Mesenchymal stem cell (in vitro differentiated cells and primary cell): ENCODE results near the gene NMB.
A peak's percentile ranks its signal among the peaks of the same experiment; 100 is the strongest.

ENCODE experiments used
- DNase-seq: peaks from one replicate; pipeline ENCODE4 v3.0.0-alpha.2; 2013
- H2AFZ ChIP-seq: one replicate; pipeline ENCODE4 v1.6.1; 2013; ENCODE audit warnings: low read depth, mild to moderate bottlenecking, control low read depth, inconsistent platforms, low read length, moderate library complexity
- H2AK5ac ChIP-seq: 2 replicates; pipeline ENCODE4 v1.6.1; 2013; ENCODE audit warnings: low read length, moderate library complexity, mild to moderate bottlenecking, inconsistent platforms; ENCODE audit not compliant: severe bottlenecking
- H2BK120ac ChIP-seq: one replicate; pipeline ENCODE4 v1.6.1; 2013; ENCODE audit warnings: low read depth, mild to moderate bottlenecking, inconsistent platforms, low read length, moderate library complexity
- H2BK12ac ChIP-seq, 2 experiments: one replicate each; pipeline ENCODE4 v1.6.1; 2013; ENCODE audit warnings: inconsistent platforms in 2 of 2, low read length in 2 of 2, mild to moderate bottlenecking in 2 of 2, moderate library complexity in 2 of 2, control low read depth in 1 of 2
- H2BK15ac ChIP-seq: one replicate; pipeline ENCODE4 v1.6.1; 2013; ENCODE audit warnings: mild to moderate bottlenecking, low read depth, inconsistent platforms; ENCODE audit not compliant: poor library complexity, severe bottlenecking
- H2BK5ac ChIP-seq: 2 replicates; pipeline ENCODE4 v1.6.1; 2013; ENCODE audit warnings: low read depth, mild to moderate bottlenecking, low read length, control low read depth, inconsistent platforms; ENCODE audit not compliant: poor library complexity, severe bottlenecking
- H3K14ac ChIP-seq, 2 experiments: one replicate each; pipeline ENCODE4 v1.6.1; 2013; ENCODE audit warnings: inconsistent platforms in 2 of 2, low read length in 2 of 2, control low read depth in 1 of 2, mild to moderate bottlenecking in 1 of 2, moderate library complexity in 1 of 2
- H3K18ac ChIP-seq, 2 experiments: one replicate each; pipeline ENCODE4 v1.6.1; 2013; ENCODE audit warnings: inconsistent platforms in 2 of 2, low read length in 2 of 2, control low read depth in 1 of 2, low read depth in 1 of 2, mild to moderate bottlenecking in 1 of 2
- H3K23ac ChIP-seq, 2 experiments: one replicate each; pipeline ENCODE4 v1.6.1; 2013; ENCODE audit warnings: inconsistent platforms in 2 of 2, low read length in 2 of 2, mild to moderate bottlenecking in 2 of 2, moderate library complexity in 2 of 2, control low read depth in 1 of 2
- H3K27ac ChIP-seq: 2 replicates; pipeline ENCODE4 v1.5.1; 2013; ENCODE audit warnings: mild to moderate bottlenecking, moderate library complexity, low read length, control low read depth, inconsistent platforms; ENCODE audit not compliant: poor library complexity, severe bottlenecking
- H3K27me3 ChIP-seq, 2 experiments: 2 replicates each; pipeline versions ENCODE4 v1.6.1 to v1.7.0; 2013; ENCODE audit warnings: low read length in 2 of 2, mild to moderate bottlenecking in 2 of 2, moderate library complexity in 2 of 2, control low read depth in 1 of 2, inconsistent platforms in 1 of 2; ENCODE audit not compliant: control insufficient read depth in 1 of 2, insufficient read depth in 1 of 2
- H3K36me3 ChIP-seq, 2 experiments: 2 replicates each; pipeline versions ENCODE4 v1.6.1 to v1.7.0; 2013; ENCODE audit warnings: low read length in 2 of 2, control low read depth in 1 of 2, inconsistent platforms in 1 of 2, low read depth in 1 of 2, mild to moderate bottlenecking in 1 of 2; ENCODE audit not compliant: insufficient read depth in 2 of 2, control insufficient read depth in 1 of 2
- H3K4ac ChIP-seq, 2 experiments: one replicate each; pipeline ENCODE4 v1.6.1; 2013; ENCODE audit warnings: inconsistent platforms in 2 of 2, low read length in 2 of 2, mild to moderate bottlenecking in 2 of 2, moderate library complexity in 2 of 2, control low read depth in 1 of 2, low read depth in 1 of 2
- H3K4me1 ChIP-seq: 2 replicates; pipeline ENCODE4 v1.6.1; 2013; ENCODE audit warnings: low read depth, low read length, control low read depth; ENCODE audit not compliant: control insufficient read depth, insufficient read depth
- H3K4me2 ChIP-seq: 2 replicates; pipeline ENCODE4 v1.6.1; 2013; ENCODE audit warnings: low read length, mild to moderate bottlenecking, inconsistent platforms; ENCODE audit not compliant: poor library complexity, severe bottlenecking
- H3K4me3 ChIP-seq, 2 experiments: 2 replicates each; pipeline versions ENCODE4 v1.5.1 to v1.7.0; 2013; ENCODE audit warnings: low read length in 2 of 2, mild to moderate bottlenecking in 2 of 2, control low read depth in 1 of 2, low read depth in 1 of 2; ENCODE audit not compliant: insufficient read depth in 1 of 2
- H3K79me1 ChIP-seq: replicated peaks from 2 replicates; pipeline ENCODE4 v1.6.1; 2013; ENCODE audit warnings: mild to moderate bottlenecking, control low read depth, low read length, inconsistent platforms; ENCODE audit not compliant: poor library complexity, severe bottlenecking
- H3K9ac ChIP-seq: 2 replicates; pipeline ENCODE4 v1.7.0; 2013; ENCODE audit warnings: mild to moderate bottlenecking, low read length, moderate library complexity
- H3K9me3 ChIP-seq: 2 replicates; pipeline ENCODE4 v1.7.0; 2013; ENCODE audit warnings: mild to moderate bottlenecking, low read length; ENCODE audit not compliant: control insufficient read depth
- H4K8ac ChIP-seq: one replicate; pipeline ENCODE4 v1.6.1; 2013; ENCODE audit warnings: inconsistent platforms, mild to moderate bottlenecking, low read length, moderate library complexity
- H4K91ac ChIP-seq: one replicate; pipeline ENCODE4 v1.6.1; 2013; ENCODE audit warnings: mild to moderate bottlenecking, low read length, inconsistent platforms
- WGBS: methylation state at CpG from one replicate; pipeline ENCODE4 v1.1.7; 2013; ENCODE audit warnings: mixed read lengths; 5-methylcytosine and 5-hydroxymethylcytosine counted together

Gene NMB

GRCh38 chr15:84621358-84621979 lies 36.5 kb downstream of the NMB start:
- H2BK5ac ChIP-seq, result no peak overlapping the region
- H3K14ac ChIP-seq, result no peak overlapping the region
- peaks cover 28 to 44% of the 10 kb centered on the region in 2 experiments for H3K36me3 ChIP-seq
- H3K4me3 ChIP-seq, result peak overlapping the region in 1 of 2 experiments; percentile 19
- H3K18ac ChIP-seq, result no peak overlapping the region
- no peak for DNase-seq
- H3K9ac ChIP-seq, result no peak overlapping the region
- H2AFZ ChIP-seq, result no peak overlapping the region
- H2BK120ac ChIP-seq, result no peak overlapping the region
- H3K27ac ChIP-seq, result no peak overlapping the region
- H3K27me3 ChIP-seq, result no peaks in the 10 kb centered on the region
- H3K4ac ChIP-seq, result no peak overlapping the region
- no peak overlapping the region for H4K8ac ChIP-seq
- WGBS, result 94% methylated on average over 16 of the region's 17 CpGs
- H2AK5ac ChIP-seq, result no peak overlapping the region
- H4K91ac ChIP-seq, result no peak overlapping the region
- no peak overlapping the region for H3K4me2 ChIP-seq
- H3K9me3 ChIP-seq, result peaks cover 37% of the 10 kb centered on the region
- H2BK12ac ChIP-seq, result no peak overlapping the region
- H3K79me1 ChIP-seq, result peaks cover 47% of the 10 kb centered on the region
- H3K4me1 ChIP-seq, result no peaks in the 10 kb centered on the region
- H2BK15ac ChIP-seq, result no peak overlapping the region
- no peak overlapping the region for H3K23ac ChIP-seq

- Histone ChIP-seq H2BK5ac (no peak overlapping the region), H3K23ac (no peak overlapping the region), H2BK120ac (no peak overlapping the region), H2AK5ac (no peak overlapping the region), H2BK12ac (no peak overlapping the region), H2BK15ac (no peak overlapping the region), H3K79me1 (peaks cover 48% of the 10 kb centered on the region), H3K4me1 (no peaks in the 10 kb centered on the region), H3K9me3 (peaks cover 37% of the 10 kb centered on the region), H3K27ac (no peak overlapping the region), H3K9ac (no peak overlapping the region), H4K91ac (no peak overlapping the region), H3K36me3 (peaks cover 28 to 44% of the 10 kb centered on the region in 2 experiments), H3K4me2 (no peak overlapping the region), H3K18ac (no peak overlapping the region), H3K27me3 (no peaks in the 10 kb centered on the region), H3K14ac (no peak overlapping the region), H4K8ac (no peak overlapping the region), H3K4me3 (peak overlapping the region in 1 of 2 experiments; percentile 19), H2AFZ (no peak overlapping the region), H3K4ac (no peak overlapping the region)
- WGBS, result 97% methylated on average over 5 of the region's 8 CpGs
- DNase-seq, result no peak
Measured at GRCh38 chr15:84620626-84621025, 37.4 kb downstream of the NMB start.

GRCh38 chr15:84616235-84616634 lies 41.8 kb downstream of the NMB start:
- 94% methylated on average over 2 of the region's 3 CpGs for WGBS
- Histone ChIP-seq H3K9me3 (peaks cover 17% of the 10 kb centered on the region), H2AFZ (no peak overlapping the region), H4K8ac (no peak overlapping the region), H3K27me3 (no peaks in the 10 kb centered on the region), H2BK5ac (no peak overlapping the region), H3K9ac (no peak overlapping the region), H3K18ac (no peak overlapping the region), H3K14ac (no peak overlapping the region), H2BK12ac (no peak overlapping the region), H3K23ac (no peak overlapping the region), H3K4me2 (no peak overlapping the region), H3K36me3 (peaks cover 8 to 15% of the 10 kb centered on the region in 2 experiments), H2AK5ac (no peak overlapping the region), H2BK15ac (no peak overlapping the region), H3K27ac (no peak overlapping the region), H3K79me1 (peaks cover 41% of the 10 kb centered on the region), H2BK120ac (no peak overlapping the region), H3K4me1 (no peaks in the 10 kb centered on the region), H4K91ac (no peak overlapping the region), H3K4ac (no peak overlapping the region), H3K4me3 (no peak overlapping the region)
- no peak for DNase-seq

GRCh38 chr15:84611631-84612030 lies 46.4 kb downstream of the NMB start:
- H3K4ac ChIP-seq, result no peak overlapping the region
- H3K23ac ChIP-seq, result no peak overlapping the region
- no peak overlapping the region for H2AFZ ChIP-seq
- H2BK12ac ChIP-seq, result no peak overlapping the region
- H4K8ac ChIP-seq, result no peak overlapping the region
- H3K79me1 ChIP-seq, result peaks cover 40% of the 10 kb centered on the region
- H3K4me2 ChIP-seq, result no peak overlapping the region
- no peak for DNase-seq
- H3K4me3 ChIP-seq, result no peak overlapping the region
- H3K9ac ChIP-seq, result no peak overlapping the region
- H2BK120ac ChIP-seq, result no peak overlapping the region
- no peak overlapping the region for H2BK15ac ChIP-seq
- no peak overlapping the region for H4K91ac ChIP-seq
- H3K14ac ChIP-seq, result no peak overlapping the region
- no peak overlapping the region for H2BK5ac ChIP-seq
- no peak overlapping the region for H3K18ac ChIP-seq
- no peaks in the 10 kb centered on the region for H3K9me3 ChIP-seq
- H2AK5ac ChIP-seq, result no peak overlapping the region
- no peaks in the 10 kb centered on the region for H3K4me1 ChIP-seq
- peaks cover 7 to 14% of the 10 kb centered on the region in 2 experiments for H3K36me3 ChIP-seq
- no peaks in the 10 kb centered on the region for H3K27me3 ChIP-seq
- H3K27ac ChIP-seq, result no peak overlapping the region
- 99% methylated on average over 7 of the region's 7 CpGs for WGBS
